GM23248 (cell line): ENCODE measurements around the gene GIGYF2. TPM values are rescaled to one million over a fixed set of nuclear protein-coding genes. Genes with fewer than 3 reads are reported as not detected.
A peak's percentile ranks its signal among the peaks of the same experiment; 100 is the strongest.
"Not testable (repeated sequence)": the region's sequence is repeated elsewhere in the genome, so short reads cannot be mapped to it uniquely, and the experiment has no call there.

Source experiments
- DNase-seq: peaks from one replicate; pipeline ENCODE4 v3.0.0-alpha.2; 2015
- H2AFZ ChIP-seq: fragments of 200-600 bp; sonication (generic); 2 replicates; pipeline ENCODE4 v1.6.1; 2016; ENCODE audit warnings: antibody characterized with exemption
- H3F3A ChIP-seq: fragments of 200-600 bp; sonication (generic); 2 replicates; pipeline ENCODE4 v1.6.1; 2016; ENCODE audit warnings: mild to moderate bottlenecking, antibody characterized with exemption, mixed run types; ENCODE audit not compliant: insufficient read depth
- H3K27ac ChIP-seq: fragments of 200-600 bp; sonication (generic); 2 replicates; pipeline ENCODE4 v1.5.1; 2016; ENCODE audit warnings: mild to moderate bottlenecking
- H3K27me3 ChIP-seq: fragments of 200-600 bp; sonication (generic); replicated peaks from 2 replicates; pipeline ENCODE4 v1.6.1; 2016; ENCODE audit warnings: mild to moderate bottlenecking; ENCODE audit not compliant: insufficient read depth
- H3K36me3 ChIP-seq: fragments of 200-600 bp; sonication (generic); 2 replicates; pipeline ENCODE4 v1.6.1; 2016; ENCODE audit warnings: low read depth, mild to moderate bottlenecking
- H3K4me1 ChIP-seq: fragments of 200-600 bp; sonication (generic); 2 replicates; pipeline ENCODE4 v1.6.1; 2016; ENCODE audit warnings: mild to moderate bottlenecking; ENCODE audit not compliant: insufficient read depth
- H3K4me2 ChIP-seq: fragments of 200-600 bp; sonication (generic); one replicate; pipeline ENCODE4 v1.6.1; 2016; ENCODE audit warnings: mild to moderate bottlenecking; ENCODE audit not compliant: unreplicated experiment
- H3K4me3 ChIP-seq: fragments of 200-600 bp; sonication (generic); 2 replicates; pipeline ENCODE4 v1.5.1; 2016; ENCODE audit warnings: mild to moderate bottlenecking
- H3K79me2 ChIP-seq: fragments of 200-600 bp; sonication (generic); 2 replicates; pipeline ENCODE4 v1.6.1; 2016; ENCODE audit warnings: mild to moderate bottlenecking; ENCODE audit not compliant: insufficient read depth
- H3K9ac ChIP-seq: fragments of 200-600 bp; sonication (generic); 2 replicates; pipeline ENCODE4 v1.6.1; 2016; ENCODE audit warnings: mild to moderate bottlenecking
- H3K9me2 ChIP-seq: fragments of 200-600 bp; sonication (generic); 2 replicates; pipeline ENCODE4 v1.6.1; 2016; ENCODE audit warnings: mixed run types, mild to moderate bottlenecking, moderate library complexity; ENCODE audit not compliant: insufficient read depth
- H3K9me3 ChIP-seq: fragments of 200-600 bp; sonication (generic); one replicate; pipeline ENCODE4 v1.6.1; 2017; ENCODE audit warnings: low read depth
- H4K20me1 ChIP-seq: fragments of 200-600 bp; sonication (generic); 2 replicates; pipeline ENCODE4 v1.6.0; 2016; ENCODE audit not compliant: insufficient read depth
- EZH2 ChIP-seq: fragments of 200-600 bp; sonication (generic); IDR thresholded peaks from 2 replicates; pipeline ENCODE4 v1.6.1; 2018; ENCODE audit warnings: antibody characterized with exemption, mild to moderate bottlenecking; ENCODE audit not compliant: insufficient read depth, poor library complexity, severe bottlenecking
- EZH2phosphoT487 ChIP-seq: fragments of 200-600 bp; sonication (generic); IDR thresholded peaks from 2 replicates; pipeline ENCODE4 v1.6.1; 2018; ENCODE audit warnings: antibody characterized with exemption, moderate library complexity, mild to moderate bottlenecking, low read depth; ENCODE audit not compliant: insufficient read depth
- WGBS, 2 experiments: methylation state at CpG; one replicate each; pipeline ENCODE4 v1.1.6; 2015 to 2017; ENCODE audit warnings: low lambda C conversion rate in 2 of 2, low coverage in 1 of 2; ENCODE audit errors: missing lambda C conversion rate in 2 of 2; 5-methylcytosine and 5-hydroxymethylcytosine counted together
- in situ Hi-C: fragments of 300-500 bp; cut with MboI; formaldehyde crosslinking; loops from 2 replicates; pipeline ENCODE4 v1.15.0; 2020
- polyA plus RNA-seq: library from polyadenylated mRNA; unstranded; fragments of >200 nt; fragmentation: Nextera tagmentation; extraction: Ambion mirVana; gene quantifications from 2 replicates; pipeline ENCODE4 v1.2.1, GENCODE V29; 2016
- total RNA-seq: library from RNA; depleted of rRNA; stranded (reverse); fragments of >200 nt; shearing (Covaris generic); gene quantifications from 2 replicates; pipeline ENCODE4 v1.2.3, GENCODE V29; 2014

Gene GIGYF2
- total and polyA plus RNA-seq, 2 experiments from 2014 or later, result 27.2 to 35.2 TPM

DNA sequence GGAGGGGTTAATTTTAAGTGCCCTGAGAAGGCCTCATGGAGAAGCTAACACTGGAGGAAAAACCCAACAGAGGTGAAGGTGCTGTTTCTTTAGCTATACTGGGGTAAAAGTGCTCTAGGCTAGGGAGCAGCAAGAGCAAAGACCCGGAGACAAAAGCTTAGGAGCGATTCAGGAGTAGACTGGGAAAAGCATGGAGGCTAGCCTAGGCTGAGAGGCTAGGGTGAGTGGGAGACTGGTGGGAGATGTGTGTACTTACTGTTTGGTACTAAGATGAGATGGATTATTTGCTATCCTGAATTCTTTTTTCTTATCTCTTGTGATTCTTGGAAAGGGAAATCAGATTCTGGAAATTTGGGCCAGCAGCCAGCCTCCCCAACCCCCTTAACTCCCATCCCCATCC, 2.0 kb downstream of the GIGYF2 start:
- peak overlapping the region; percentile 90 for H3K4me2 ChIP-seq
- H3K27ac ChIP-seq, result no peak overlapping the region
- no peaks in the 10 kb centered on the region for H3K9me2 ChIP-seq
- no peak overlapping the region for H2AFZ ChIP-seq
- H3K9ac ChIP-seq, result peak overlapping the region; percentile 96; the same call in 1 of the 2 replicates
- peaks cover 68% of the 10 kb centered on the region for H3K79me2 ChIP-seq
- no peaks in the 10 kb centered on the region; the same call in 1 of the 2 replicates for H4K20me1 ChIP-seq
- no peaks in the 10 kb centered on the region for H3K9me3 ChIP-seq
- H3K27me3 ChIP-seq, result no peaks in the 10 kb centered on the region
- peak; percentile 5 for DNase-seq
- H3K4me1 ChIP-seq, result peaks cover 29% of the 10 kb centered on the region
- H3F3A ChIP-seq, result peaks cover 5% of the 10 kb centered on the region
- TF ChIP-seq EZH2, result no peak
- TF ChIP-seq EZH2phosphoT487, result no peak
- H3K4me3 ChIP-seq, result peak overlapping the region; percentile 93; the same call in 1 of the 2 replicates
- in situ Hi-C loops, result no loop called here
- H3K36me3 ChIP-seq, result no peaks in the 10 kb centered on the region
- WGBS, 2 experiments, result 95 to 100% methylated on average over 2 of the region's 2 CpGs

DNA sequence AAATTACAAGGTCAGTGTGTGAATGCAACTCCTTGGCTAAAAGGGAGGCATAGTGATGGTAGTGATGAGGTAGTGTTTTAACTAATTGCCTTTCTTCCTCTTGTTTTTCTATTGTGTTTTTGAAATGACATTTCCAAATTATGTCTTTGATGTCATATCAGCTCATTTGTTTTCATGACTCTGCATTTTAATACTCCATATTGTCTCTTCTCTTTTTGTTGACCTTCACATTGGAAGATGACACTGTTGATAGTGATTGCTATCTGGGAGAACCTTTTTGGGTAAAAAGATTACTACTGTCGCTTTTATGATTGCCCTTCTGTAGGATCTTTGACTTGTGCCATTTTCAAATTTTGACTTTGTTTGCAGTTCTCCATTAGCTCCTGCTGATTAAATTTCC, 3.0 kb downstream of the GIGYF2 start:
- no peak for TF ChIP-seq EZH2phosphoT487
- no peak for TF ChIP-seq EZH2
- no peaks in the 10 kb centered on the region for H3K27me3 ChIP-seq
- in situ Hi-C loops, result no loop called here
- H3K36me3 ChIP-seq, result no peaks in the 10 kb centered on the region
- peaks cover 79% of the 10 kb centered on the region for H3K79me2 ChIP-seq
- H4K20me1 ChIP-seq, result no peaks in the 10 kb centered on the region; the same call in 1 of the 2 replicates
- no peaks in the 10 kb centered on the region for H3K9me2 ChIP-seq
- peaks cover 29% of the 10 kb centered on the region for H3K4me1 ChIP-seq
- H3K4me2 ChIP-seq, result peak overlapping the region; percentile 27
- no peak for DNase-seq
- WGBS, 2 experiments, result 91 to 96% methylated on average over 1 of the region's 1 CpG
- no peak overlapping the region for H3K27ac ChIP-seq
- peaks cover 5% of the 10 kb centered on the region for H3F3A ChIP-seq
- H3K9ac ChIP-seq, result no peak overlapping the region
- H3K4me3 ChIP-seq, result no peak overlapping the region
- no peak overlapping the region for H2AFZ ChIP-seq
- no peaks in the 10 kb centered on the region for H3K9me3 ChIP-seq

DNA sequence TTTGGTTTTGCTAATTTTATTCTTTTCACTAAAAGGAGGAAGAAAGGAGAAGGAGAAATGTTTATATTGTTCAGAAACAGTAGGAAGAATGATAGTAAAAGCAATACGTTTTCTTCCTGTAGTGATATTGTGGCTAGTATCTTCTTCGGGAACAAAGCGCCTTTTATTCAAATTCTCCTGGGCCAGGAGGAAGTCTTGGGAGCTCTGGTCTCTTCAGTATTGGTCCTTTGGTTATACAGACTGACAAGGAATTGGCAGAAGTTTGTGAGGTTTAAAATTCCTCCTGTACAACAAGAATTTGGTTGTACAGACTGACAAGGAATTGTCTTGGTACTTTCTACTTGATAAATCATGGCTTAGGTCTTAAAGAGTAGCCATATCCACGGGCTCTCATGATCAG, 9.9 kb downstream of the GIGYF2 start:
- Histone ChIP-seq H3K4me1 (no peaks in the 10 kb centered on the region), H3F3A (no peaks in the 10 kb centered on the region), H2AFZ (no peak overlapping the region), H3K27me3 (no peaks in the 10 kb centered on the region), H3K9me3 (no peaks in the 10 kb centered on the region), H3K4me2 (no peak overlapping the region), H3K9me2 (no peaks in the 10 kb centered on the region), H4K20me1 (no peaks in the 10 kb centered on the region; the same call in 1 of the 2 replicates), H3K9ac (no peak overlapping the region), H3K36me3 (peaks cover 14% of the 10 kb centered on the region; the same call in 1 of the 2 replicates), H3K4me3 (no peak overlapping the region), H3K79me2 (peaks cover 99% of the 10 kb centered on the region), H3K27ac (no peak overlapping the region)
- in situ Hi-C loops, result no loop called here
- TF ChIP-seq EZH2 (no peak), EZH2phosphoT487 (no peak)
- DNase-seq, result no peak
- 83 to 91% methylated on average over 4 of the region's 4 CpGs for WGBS, 2 experiments

DNA sequence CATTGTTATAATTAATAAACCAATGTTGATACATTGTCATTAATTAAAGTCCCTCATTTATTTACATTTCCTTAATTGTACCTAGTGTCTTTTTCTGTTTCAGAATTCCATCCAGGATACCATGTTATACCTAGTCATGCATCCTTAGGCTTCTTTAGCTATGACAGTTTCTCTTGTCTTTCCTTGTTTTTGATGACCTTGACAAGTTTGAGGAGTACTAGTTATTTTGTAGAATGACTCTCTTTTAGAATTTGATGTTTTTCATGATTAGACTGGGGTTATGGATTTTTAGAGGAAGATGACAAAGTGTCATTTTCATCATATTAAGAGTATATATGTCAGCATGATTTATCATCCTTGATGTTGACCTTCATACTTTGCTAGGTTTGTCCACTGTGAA, 16.4 kb downstream of the GIGYF2 start:
- H3K4me3 ChIP-seq, result no peak overlapping the region
- H3K27me3 ChIP-seq, result no peaks in the 10 kb centered on the region
- peaks cover 99% of the 10 kb centered on the region for H3K79me2 ChIP-seq
- no peak for DNase-seq
- H3K4me1 ChIP-seq, result peaks cover 9% of the 10 kb centered on the region
- no peaks in the 10 kb centered on the region for H3K9me3 ChIP-seq
- no peak overlapping the region for H2AFZ ChIP-seq
- no peak overlapping the region for H3K9ac ChIP-seq
- H3K27ac ChIP-seq, result no peak overlapping the region
- no peaks in the 10 kb centered on the region for H3K9me2 ChIP-seq
- no peaks in the 10 kb centered on the region for H3K36me3 ChIP-seq
- H3K4me2 ChIP-seq, result no peak overlapping the region
- peaks cover 9% of the 10 kb centered on the region for H3F3A ChIP-seq
- H4K20me1 ChIP-seq, result no peaks in the 10 kb centered on the region; the same call in 1 of the 2 replicates
- in situ Hi-C loops, result no loop called here
- TF ChIP-seq EZH2 (no peak), EZH2phosphoT487 (no peak)

DNA sequence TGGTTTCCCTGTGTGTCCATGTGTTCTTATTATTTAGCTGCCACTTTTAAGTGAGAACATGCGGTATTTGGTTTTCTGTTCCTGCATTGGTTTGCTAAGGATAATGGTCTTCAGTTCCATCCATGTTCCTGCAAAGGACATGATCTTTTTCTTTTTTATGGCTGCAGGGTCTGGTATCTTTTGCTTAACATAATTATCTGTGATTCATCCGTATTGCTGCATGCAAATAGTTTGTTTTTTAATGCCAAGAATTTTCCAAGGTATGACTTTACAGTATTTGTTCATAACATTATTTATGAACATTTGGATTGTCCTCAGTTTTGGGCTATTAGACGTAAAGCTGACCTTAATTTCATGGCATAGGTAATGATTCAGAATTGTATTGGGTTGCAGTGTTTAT, 17.8 kb downstream of the GIGYF2 start:
- in situ Hi-C loops, result no loop called here
- Histone ChIP-seq H3K4me3 (no peak overlapping the region), H3K27ac (peak overlapping the region; percentile 20; the same call in 1 of the 2 replicates), H3K36me3 (no peaks in the 10 kb centered on the region), H3K9ac (no peak overlapping the region), H3K27me3 (no peaks in the 10 kb centered on the region), H4K20me1 (no peaks in the 10 kb centered on the region; the same call in 1 of the 2 replicates), H3K4me1 (peaks cover 9% of the 10 kb centered on the region), H2AFZ (no peak overlapping the region), H3K9me3 (no peaks in the 10 kb centered on the region), H3K79me2 (peaks cover 99% of the 10 kb centered on the region), H3F3A (peaks cover 9% of the 10 kb centered on the region), H3K9me2 (no peaks in the 10 kb centered on the region), H3K4me2 (peak overlapping the region; percentile 40)
- TF ChIP-seq EZH2phosphoT487, result no peak
- no peak for TF ChIP-seq EZH2
- 58 to 59% methylated on average over 3 of the region's 3 CpGs for WGBS, 2 experiments
- DNase-seq, result peak; percentile 53

DNA sequence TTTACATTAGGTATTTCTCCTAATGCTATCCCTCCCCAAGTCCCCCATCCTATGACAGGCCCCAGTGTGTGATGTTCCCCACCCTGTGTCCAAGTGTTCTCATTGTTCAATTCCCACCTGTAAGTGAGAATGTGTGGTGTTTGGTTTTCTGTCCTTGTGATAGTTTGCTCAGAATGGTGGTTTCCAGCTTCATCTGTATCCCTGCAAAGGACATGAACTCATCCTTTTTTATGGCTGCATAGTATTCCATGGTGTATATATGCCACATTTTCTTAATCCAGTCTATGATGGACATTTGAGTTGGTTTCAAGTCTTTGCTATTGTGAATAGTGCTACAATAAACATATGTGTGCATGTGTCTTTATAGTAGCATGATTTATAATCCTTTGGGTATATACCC, 22.9 kb downstream of the GIGYF2 start:
- H3K9ac ChIP-seq, H2AFZ ChIP-seq, in situ Hi-C loops, H3F3A ChIP-seq, DNase-seq, H3K27me3 ChIP-seq, H3K36me3 ChIP-seq, H3K9me3 ChIP-seq, H3K4me1 ChIP-seq, H3K9me2 ChIP-seq, H3K4me2 ChIP-seq, H4K20me1 ChIP-seq, H3K4me3 ChIP-seq, H3K27ac ChIP-seq: not testable (repeated sequence)
- H3K79me2 ChIP-seq, result peaks cover 100% of the 10 kb centered on the region
